HG03439 (cell line): Measurements from ENCODE around the gene FYB1.

Experiments
- ATAC-seq: cut with Tn5 transposase; IDR thresholded peaks from one replicate; pipeline ENCODE4 v1.9.1; 2021; ENCODE audit warnings: mild to moderate bottlenecking, moderate library complexity; ENCODE audit not compliant: unreplicated experiment

Gene FYB1

DNA sequence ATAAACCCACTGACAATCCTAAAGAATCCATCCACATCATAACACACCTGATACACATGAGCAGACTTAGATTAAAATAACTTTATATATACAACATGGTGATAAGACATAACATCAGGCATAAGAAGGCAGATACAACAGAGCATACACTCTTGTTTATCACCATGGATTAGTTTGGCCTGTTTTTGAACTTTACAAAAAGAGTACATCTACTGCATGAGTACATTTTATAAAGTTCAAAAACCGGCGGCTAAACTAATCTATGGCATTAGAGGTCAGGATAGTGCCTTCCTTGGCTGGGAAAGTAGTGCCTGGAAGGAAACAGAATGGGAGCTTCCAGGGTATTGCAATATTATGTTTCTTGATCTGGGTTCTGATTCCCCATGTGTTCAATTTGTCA, 160.3 kb downstream of the FYB1 start:
- ATAC-seq, result no peak

DNA sequence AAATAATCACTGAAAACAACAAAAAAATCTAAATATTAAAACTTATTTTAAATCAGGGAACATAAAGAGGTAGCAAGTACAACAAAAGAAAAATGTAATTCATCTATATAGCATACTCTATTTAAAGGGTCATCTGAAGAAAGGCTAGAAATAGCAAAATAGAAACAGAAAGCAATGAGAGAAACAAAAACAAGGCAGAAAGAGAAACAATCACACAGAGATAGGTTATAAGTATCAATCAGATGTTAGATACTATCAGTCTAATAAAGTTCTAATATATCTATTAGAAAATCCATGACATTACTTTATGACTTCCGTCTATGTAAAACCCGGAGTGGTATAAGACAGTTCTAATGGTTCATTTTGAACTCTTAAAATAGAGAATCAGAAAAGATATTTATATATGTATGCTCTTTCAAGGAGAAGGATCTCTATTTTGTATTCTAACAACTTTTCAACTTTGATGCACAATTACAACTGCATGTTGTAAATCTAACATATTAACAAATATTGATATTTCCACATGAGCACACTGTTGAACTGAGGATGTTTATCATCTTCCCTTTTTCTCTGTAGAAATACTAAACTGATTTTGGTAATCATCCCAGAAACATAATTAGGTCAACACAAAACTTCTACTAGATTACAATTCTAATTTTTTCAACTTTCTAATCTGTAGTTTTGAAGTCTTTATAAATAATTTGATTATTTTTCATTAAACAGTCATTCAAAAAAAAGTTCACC, 161.0 kb downstream of the FYB1 start:
- peak; percentile 82 for ATAC-seq

GRCh38 chr5:39057734-39058133, 161.6 kb downstream of the FYB1 start:
- ATAC-seq, result peak; percentile 44

- no peak for ATAC-seq
Observed at GRCh38 chr5:39055768-39056398, 163.5 kb downstream of the FYB1 start.
